Kidney epithelial cell (primary cell): Measurements from ENCODE around the gene RIPOR1. TPM values are rescaled to one million over a fixed set of nuclear protein-coding genes. Genes with fewer than 3 reads are reported as not detected.

ENCODE experiments used
- DNase-seq: peaks from one replicate; pipeline ENCODE4 v3.0.0-alpha.2; 2010; ENCODE audit warnings: low read depth
- H3K27me3 ChIP-seq: 2 replicates; pipeline ENCODE4 v1.6.0; 2011; ENCODE audit warnings: low read length; ENCODE audit not compliant: control insufficient read depth, insufficient read depth
- H3K36me3 ChIP-seq: 2 replicates; pipeline ENCODE4 v1.5.1; 2011; ENCODE audit warnings: low read length; ENCODE audit not compliant: control insufficient read depth, insufficient read depth
- H3K4me3 ChIP-seq: 2 replicates; pipeline ENCODE4 v1.5.1; 2011; ENCODE audit warnings: low read depth, mild to moderate bottlenecking, control low read depth, low read length
- CTCF ChIP-seq: IDR thresholded peaks from 2 replicates; pipeline ENCODE4 v1.5.1; 2011; ENCODE audit warnings: mild to moderate bottlenecking, moderate library complexity, low read length, control low read depth, inconsistent platforms; ENCODE audit not compliant: insufficient read depth, poor library complexity, severe bottlenecking
- total RNA-seq: library from RNA; depleted of rRNA; stranded (reverse); fragments of >200 nt; gene quantifications from 2 replicates; pipeline ENCODE4 v1.2.3, GENCODE V29; 2015

The RIPOR1 gene
- total RNA-seq, 1 donor from 2014 or later = 91.0 TPM

- Histone ChIP-seq H3K4me3 (peak overlapping the region; percentile 54), H3K27me3 (no peaks in the 10 kb centered on the region), H3K36me3 (peaks cover 3% of the 10 kb centered on the region)
- no peak for TF ChIP-seq CTCF
- no peak for DNase-seq
These were observed 9.3 kb downstream of the RIPOR1 start for GRCh38 chr16:67537636-67538591.

- DNase-seq = no peak
- no peak for TF ChIP-seq CTCF
- H3K36me3 ChIP-seq = peaks cover 4% of the 10 kb centered on the region
- no peaks in the 10 kb centered on the region for H3K27me3 ChIP-seq
- H3K4me3 ChIP-seq = peak overlapping the region; percentile 54
These were observed 10.1 kb downstream of the RIPOR1 start for GRCh38 chr16:67538666-67539101.

- H3K36me3 ChIP-seq = peaks cover 4% of the 10 kb centered on the region
- TF ChIP-seq CTCF = no peak
- H3K4me3 ChIP-seq = no peak overlapping the region
- no peak for DNase-seq
- H3K27me3 ChIP-seq = no peaks in the 10 kb centered on the region
These were observed 10.6 kb downstream of the RIPOR1 start for GRCh38 chr16:67539271-67539670.

- Histone ChIP-seq H3K27me3 (no peaks in the 10 kb centered on the region), H3K36me3 (peaks cover 4% of the 10 kb centered on the region), H3K4me3 (no peak overlapping the region)
- DNase-seq = no peak
- TF ChIP-seq CTCF = no peak
These were observed 11.3 kb downstream of the RIPOR1 start for GRCh38 chr16:67539691-67540635.

GRCh38 chr16:67540756-67541155 is 12.1 kb downstream of the RIPOR1 start:
- Histone ChIP-seq H3K36me3 (peaks cover 4% of the 10 kb centered on the region), H3K4me3 (no peak overlapping the region), H3K27me3 (no peaks in the 10 kb centered on the region)
- no peak for TF ChIP-seq CTCF
- DNase-seq = no peak
